DOHH2 (cell line): ENCODE data around the gene ST14.

ENCODE experiments used
- CTCF ChIP-seq: fragments of 200-600 bp; sonication (generic); IDR thresholded peaks from one replicate; pipeline ENCODE4 v1.5.1; 2014; ENCODE audit warnings: antibody characterized with exemption, mild to moderate bottlenecking, low read depth, low read length; ENCODE audit not compliant: poor library complexity, severe bottlenecking
- EZH2phosphoT487 ChIP-seq: fragments of 200-600 bp; sonication (generic); IDR thresholded peaks from 2 replicates; pipeline ENCODE4 v1.6.1; 2017; ENCODE audit warnings: borderline replicate concordance, mild to moderate bottlenecking, antibody characterized with exemption, low read length, moderate library complexity, mixed read lengths

DNA sequence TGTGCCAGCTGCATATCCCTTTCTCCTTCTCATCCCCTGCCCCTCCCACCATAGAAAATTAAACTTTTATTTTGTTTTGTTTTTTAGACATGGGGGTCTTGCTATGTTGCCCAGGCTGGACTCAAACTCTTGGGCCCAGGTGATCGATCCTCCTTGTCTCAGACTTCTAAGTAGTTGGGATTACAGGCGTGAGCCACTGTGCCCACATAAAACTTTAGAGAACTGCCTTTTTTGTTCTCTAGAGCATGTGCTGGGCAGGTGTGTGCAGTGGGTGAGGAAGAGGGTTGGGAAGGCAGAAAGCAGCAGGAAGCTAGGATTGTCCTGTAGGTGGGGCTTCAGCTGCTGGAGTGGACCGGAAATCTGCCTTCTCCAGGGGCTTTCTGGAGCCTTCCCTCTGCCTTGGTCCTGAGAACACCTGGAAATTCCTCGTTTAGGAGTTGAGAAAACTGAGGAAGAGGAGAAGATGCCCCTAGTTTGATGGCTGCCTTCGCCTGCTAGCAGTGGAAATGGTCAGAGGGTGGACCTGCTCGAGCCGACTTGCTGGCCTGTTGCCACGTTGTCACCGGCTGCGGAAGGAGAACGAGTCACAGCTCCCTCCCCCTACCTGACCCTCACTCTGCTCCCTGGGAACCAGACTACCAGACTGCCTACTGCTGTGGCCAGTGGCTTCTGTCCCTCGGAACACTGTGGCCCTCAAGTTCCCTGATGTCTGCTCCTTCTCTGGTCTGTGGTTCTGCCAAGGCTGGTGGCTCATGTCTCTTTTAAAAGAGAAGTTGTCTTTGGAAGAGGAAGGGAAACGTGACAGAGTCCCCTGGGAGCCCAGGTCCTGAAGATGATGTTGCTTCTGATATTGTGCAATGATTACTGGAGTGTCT lies 4.0 kb downstream of the ST14 start:
- no peak for TF ChIP-seq CTCF
- TF ChIP-seq EZH2phosphoT487 = no peak
